ENCODE results near the gene SLC12A2.

Gene SLC12A2

DNA sequence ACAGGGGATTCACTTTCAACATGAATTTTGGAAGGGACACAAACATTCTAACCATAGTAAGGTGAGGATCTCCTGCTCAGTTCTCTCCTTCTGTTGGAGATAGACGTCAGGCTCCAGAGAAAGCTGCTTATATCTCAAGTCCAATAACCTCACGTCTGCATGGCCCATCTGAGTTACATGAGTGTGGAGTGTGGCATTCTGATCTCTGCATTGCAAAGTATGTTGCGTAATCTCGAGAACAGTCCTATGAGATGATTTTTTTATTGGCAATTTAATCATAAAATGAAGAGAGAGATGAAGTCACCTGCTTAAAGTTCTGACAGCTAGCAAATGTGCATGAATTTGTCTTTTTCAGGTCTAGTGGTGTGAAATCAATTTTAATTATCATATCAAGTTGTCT lies 118.8 kb downstream of the SLC12A2 start:
- Mint-ChIP-seq H3K36me3 (ENCODE audit: low read depth) (peaks cover 8% of the 10 kb centered on the region), H3K4me1 (ENCODE audit: low read depth) (peaks cover 18% of the 10 kb centered on the region), H3K27ac (no peak overlapping the region), H3K4me3 (no peak overlapping the region), H3K27me3 (ENCODE audit: low read depth) (no peaks in the 10 kb centered on the region), H3K9me3 (no peaks in the 10 kb centered on the region)
- DNase-seq (ENCODE audit: low spot score), result no peak

DNA sequence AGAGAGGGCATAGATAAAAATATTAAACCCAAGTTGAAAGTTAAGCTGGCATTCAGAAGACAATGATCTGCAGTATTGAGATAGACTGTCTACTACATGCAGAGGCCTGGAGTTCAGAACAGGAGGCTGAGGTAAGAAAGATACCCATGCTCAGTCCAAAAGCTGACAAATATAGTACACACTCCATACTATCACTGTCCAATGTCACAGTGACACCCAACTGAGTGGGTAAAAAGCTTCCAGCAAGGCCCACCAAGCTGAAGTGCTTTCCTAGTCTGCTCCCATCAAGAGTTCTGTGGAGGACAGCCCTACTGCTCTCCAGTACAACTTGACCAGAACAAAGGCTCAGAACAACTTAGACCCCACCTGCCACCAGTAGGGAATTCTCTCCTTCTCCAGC lies 124.9 kb downstream of the SLC12A2 start:
- H3K36me3 Mint-ChIP-seq (ENCODE audit: low read depth), result no peaks in the 10 kb centered on the region
- peaks cover 2% of the 10 kb centered on the region for H3K27me3 Mint-ChIP-seq (ENCODE audit: low read depth)
- H3K4me1 Mint-ChIP-seq (ENCODE audit: low read depth), result peaks cover 2% of the 10 kb centered on the region
- no peaks in the 10 kb centered on the region for H3K9me3 Mint-ChIP-seq
- DNase-seq (ENCODE audit: low spot score), result no peak
- H3K27ac Mint-ChIP-seq, result no peak overlapping the region
- H3K4me3 Mint-ChIP-seq, result no peak overlapping the region

DNA sequence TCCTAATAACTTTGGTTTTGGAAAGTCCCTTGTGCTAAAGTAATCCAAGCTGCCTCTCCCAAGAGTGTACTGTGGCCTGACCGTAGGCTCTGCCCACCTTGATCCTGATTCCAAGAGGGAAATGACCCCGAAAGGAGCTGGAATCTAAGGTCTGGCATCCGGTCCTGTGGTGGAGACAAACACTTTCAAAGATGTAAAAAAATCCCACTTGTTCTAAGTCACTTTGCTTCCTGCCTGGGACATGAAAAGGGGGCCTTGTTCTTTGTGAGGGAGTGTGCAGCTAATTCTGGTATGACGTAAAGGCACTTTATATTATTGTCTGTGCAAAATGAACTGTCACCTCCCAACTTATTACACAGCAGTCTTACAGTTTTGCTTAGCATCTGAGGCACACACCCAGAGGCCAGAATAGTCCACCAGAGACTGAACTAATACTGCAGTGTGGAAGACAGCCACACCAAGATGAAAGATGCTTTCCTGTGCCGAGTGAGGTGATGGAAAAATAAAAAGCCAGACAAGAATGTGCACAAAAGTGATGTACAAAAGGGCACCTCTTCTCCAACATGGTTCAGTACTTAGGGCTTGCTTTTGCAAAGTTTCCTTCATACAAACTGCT lies 128.7 kb downstream of the SLC12A2 start:
- no peaks in the 10 kb centered on the region for H3K9me3 Mint-ChIP-seq
- H3K27ac Mint-ChIP-seq, result no peak overlapping the region
- no peak for DNase-seq (ENCODE audit: low spot score)
- peaks cover 2% of the 10 kb centered on the region for H3K4me1 Mint-ChIP-seq (ENCODE audit: low read depth)
- H3K27me3 Mint-ChIP-seq (ENCODE audit: low read depth), result peaks cover 3% of the 10 kb centered on the region
- no peak overlapping the region for H3K4me3 Mint-ChIP-seq
- no peaks in the 10 kb centered on the region for H3K36me3 Mint-ChIP-seq (ENCODE audit: low read depth)

DNA sequence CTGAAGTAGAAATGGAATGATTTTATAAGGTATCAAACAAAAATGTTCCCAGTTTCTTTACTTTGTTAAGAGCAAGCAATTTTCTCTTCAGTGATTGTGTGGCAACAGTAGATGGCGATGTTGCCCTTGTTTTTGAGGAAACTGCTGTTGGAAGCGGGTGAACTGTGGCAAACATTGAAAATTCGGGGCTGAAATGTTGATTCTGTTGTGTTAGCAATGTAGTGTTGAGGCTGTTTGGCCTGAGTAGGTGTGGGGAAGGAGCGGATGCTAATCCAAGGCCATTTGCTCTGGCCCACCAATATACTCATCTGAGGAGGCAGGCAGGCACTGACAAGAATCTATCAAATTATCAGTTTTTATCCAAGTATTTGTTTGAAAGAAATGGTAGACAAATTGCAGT lies 129.8 kb downstream of the SLC12A2 start:
- no peak overlapping the region for H3K27ac Mint-ChIP-seq

DNA sequence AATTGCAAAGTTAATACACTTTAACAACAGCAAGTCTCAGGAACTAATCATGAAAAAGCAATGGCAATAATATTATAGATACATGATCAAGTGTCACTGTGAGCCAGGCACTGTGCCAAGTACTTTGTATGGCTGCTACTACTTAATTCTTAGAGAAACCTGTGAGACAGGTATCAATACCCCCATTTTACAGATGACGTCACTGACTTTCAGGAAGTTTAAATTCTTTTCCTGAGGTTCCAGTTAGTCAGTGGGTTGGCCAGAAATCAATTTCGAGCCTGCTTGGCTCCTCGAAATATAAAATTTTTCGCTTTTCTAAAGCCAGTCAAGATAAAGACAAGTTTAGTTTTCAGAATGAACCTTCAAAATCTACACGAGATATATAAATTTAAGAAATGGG lies 130.3 kb downstream of the SLC12A2 start:
- Mint-ChIP-seq H3K4me3 (no peak overlapping the region), H3K4me1 (ENCODE audit: low read depth) (peaks cover 2% of the 10 kb centered on the region), H3K27ac (no peak overlapping the region), H3K27me3 (ENCODE audit: low read depth) (peaks cover 3% of the 10 kb centered on the region), H3K9me3 (no peaks in the 10 kb centered on the region), H3K36me3 (ENCODE audit: low read depth) (no peaks in the 10 kb centered on the region)
- DNase-seq (ENCODE audit: low spot score), result no peak

More for the DNA sequence above, 129.8 kb downstream of the SLC12A2 start:
- peaks cover 2% of the 10 kb centered on the region for H3K4me1 Mint-ChIP-seq (ENCODE audit: low read depth)
- H3K4me3 Mint-ChIP-seq, result no peak overlapping the region
- no peak for DNase-seq (ENCODE audit: low spot score)
- H3K9me3 Mint-ChIP-seq, result no peaks in the 10 kb centered on the region
- H3K36me3 Mint-ChIP-seq (ENCODE audit: low read depth), result no peaks in the 10 kb centered on the region
- H3K27me3 Mint-ChIP-seq (ENCODE audit: low read depth), result peaks cover 3% of the 10 kb centered on the region

DNA sequence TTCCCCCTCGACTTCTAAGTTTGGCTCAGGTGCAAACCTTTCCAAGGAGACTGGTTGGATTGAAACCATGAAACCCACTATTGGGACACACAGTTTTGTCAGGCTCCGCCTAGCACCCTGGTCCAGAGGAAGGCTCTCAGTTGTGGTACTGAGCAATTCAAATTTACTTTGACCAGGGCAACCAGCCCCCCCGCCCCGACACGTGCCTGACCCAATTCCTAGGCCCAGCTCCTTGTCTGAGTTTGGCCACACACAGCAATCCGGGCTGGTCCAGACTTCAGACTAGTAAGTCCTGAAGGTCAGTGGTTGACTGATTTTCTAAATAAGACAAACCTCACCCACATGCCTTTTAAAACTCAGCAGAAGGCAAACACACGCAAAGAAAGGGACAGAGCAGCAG lies 132.7 kb downstream of the SLC12A2 start:
- H3K4me3 Mint-ChIP-seq, result no peak overlapping the region

DNA sequence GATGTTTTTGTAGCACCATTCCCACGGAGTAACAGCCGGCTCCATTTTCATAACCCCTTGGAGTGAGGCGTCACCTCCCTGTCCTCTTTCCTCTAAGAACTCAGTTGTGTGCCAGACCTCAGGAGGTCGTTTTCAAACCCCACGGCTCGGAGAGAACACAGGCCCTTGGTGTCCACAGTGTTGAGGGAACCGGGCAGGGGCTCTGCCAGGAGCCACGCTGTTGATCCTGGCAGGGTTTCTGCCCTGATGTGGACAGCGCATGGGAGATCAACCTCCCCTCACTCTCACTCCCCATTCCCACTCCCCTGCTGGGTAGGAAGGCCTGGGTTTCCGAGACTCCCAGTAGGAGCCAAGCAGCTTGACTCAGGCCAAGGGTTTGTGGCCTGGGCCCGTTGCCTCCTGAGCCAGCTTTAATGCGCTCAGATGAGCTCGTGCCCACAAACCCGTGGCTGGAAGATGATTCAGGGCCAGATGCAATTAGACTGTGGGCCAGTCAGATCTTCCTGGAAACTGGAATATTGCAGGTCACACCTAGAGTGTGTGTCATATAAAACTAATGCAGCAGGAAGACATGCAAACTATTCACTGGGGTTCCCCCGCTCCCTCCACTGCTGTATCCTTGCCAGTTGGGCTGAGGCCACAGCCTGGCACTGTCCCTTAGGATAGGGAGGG lies 133.4 kb downstream of the SLC12A2 start:
- H3K27ac Mint-ChIP-seq, result no peak overlapping the region
- H3K4me1 Mint-ChIP-seq (ENCODE audit: low read depth), result peaks cover 2% of the 10 kb centered on the region
- H3K4me3 Mint-ChIP-seq, result no peak overlapping the region
- peaks cover 3% of the 10 kb centered on the region for H3K27me3 Mint-ChIP-seq (ENCODE audit: low read depth)
- H3K9me3 Mint-ChIP-seq, result no peaks in the 10 kb centered on the region
- DNase-seq (ENCODE audit: low spot score), result no peak
- no peaks in the 10 kb centered on the region for H3K36me3 Mint-ChIP-seq (ENCODE audit: low read depth)

More for the DNA sequence above, 132.7 kb downstream of the SLC12A2 start:
- Mint-ChIP-seq H3K27me3 (ENCODE audit: low read depth) (peaks cover 3% of the 10 kb centered on the region), H3K36me3 (ENCODE audit: low read depth) (no peaks in the 10 kb centered on the region), H3K27ac (no peak overlapping the region), H3K9me3 (no peaks in the 10 kb centered on the region), H3K4me1 (ENCODE audit: low read depth) (peaks cover 2% of the 10 kb centered on the region)
- no peak for DNase-seq (ENCODE audit: low spot score)

DNA sequence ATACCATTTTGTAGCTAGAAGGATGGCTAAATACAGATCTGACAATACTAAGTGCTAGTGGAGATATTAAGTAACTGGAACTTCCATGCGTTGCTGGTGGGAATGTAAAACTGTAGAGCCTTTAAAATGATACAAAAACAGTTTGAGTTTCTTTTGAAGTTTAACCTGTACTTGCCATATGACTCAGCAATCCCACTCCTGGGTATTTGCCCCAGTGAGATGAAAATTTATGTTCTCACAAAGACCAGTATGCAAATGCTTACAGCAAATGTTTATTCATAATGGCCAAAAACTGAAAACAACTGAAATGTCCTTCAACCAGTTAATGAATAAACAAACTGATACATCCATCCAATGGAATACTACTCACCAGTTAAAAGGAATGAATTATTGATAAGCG lies 137.3 kb downstream of the SLC12A2 start:
- no peaks in the 10 kb centered on the region for H3K36me3 Mint-ChIP-seq (ENCODE audit: low read depth)
- H3K4me1 Mint-ChIP-seq (ENCODE audit: low read depth), result no peaks in the 10 kb centered on the region
- no peak overlapping the region for H3K27ac Mint-ChIP-seq
- no peaks in the 10 kb centered on the region for H3K9me3 Mint-ChIP-seq
- H3K27me3 Mint-ChIP-seq (ENCODE audit: low read depth), result peaks cover 4% of the 10 kb centered on the region
- no peak overlapping the region for H3K4me3 Mint-ChIP-seq
- no peak for DNase-seq (ENCODE audit: low spot score)

DNA sequence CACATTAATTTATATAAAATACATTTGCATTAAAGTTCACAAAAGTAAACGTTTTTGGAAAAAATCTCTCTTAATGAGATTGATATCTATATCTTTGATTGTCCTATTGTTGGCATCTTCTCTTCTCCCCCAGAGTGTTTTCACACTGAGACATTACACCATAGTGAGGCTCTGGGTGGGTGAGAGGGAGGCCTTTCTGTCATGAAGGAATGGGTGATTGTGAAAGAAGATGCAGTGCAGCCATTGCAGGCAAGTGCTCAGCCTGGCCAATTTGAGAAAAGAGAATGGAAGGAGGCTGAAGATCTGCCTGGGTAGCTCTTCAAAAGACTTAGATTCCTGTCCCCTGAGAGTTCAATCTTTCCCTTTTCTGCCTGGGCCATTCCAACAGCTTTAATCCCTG lies 140.8 kb downstream of the SLC12A2 start:
- no peaks in the 10 kb centered on the region for H3K9me3 Mint-ChIP-seq
- peaks cover 2% of the 10 kb centered on the region for H3K4me1 Mint-ChIP-seq (ENCODE audit: low read depth)
- no peaks in the 10 kb centered on the region for H3K36me3 Mint-ChIP-seq (ENCODE audit: low read depth)
- H3K4me3 Mint-ChIP-seq, result no peak overlapping the region
- peaks cover 4% of the 10 kb centered on the region for H3K27me3 Mint-ChIP-seq (ENCODE audit: low read depth)
- no peak for DNase-seq (ENCODE audit: low spot score)
- no peak overlapping the region for H3K27ac Mint-ChIP-seq

DNA sequence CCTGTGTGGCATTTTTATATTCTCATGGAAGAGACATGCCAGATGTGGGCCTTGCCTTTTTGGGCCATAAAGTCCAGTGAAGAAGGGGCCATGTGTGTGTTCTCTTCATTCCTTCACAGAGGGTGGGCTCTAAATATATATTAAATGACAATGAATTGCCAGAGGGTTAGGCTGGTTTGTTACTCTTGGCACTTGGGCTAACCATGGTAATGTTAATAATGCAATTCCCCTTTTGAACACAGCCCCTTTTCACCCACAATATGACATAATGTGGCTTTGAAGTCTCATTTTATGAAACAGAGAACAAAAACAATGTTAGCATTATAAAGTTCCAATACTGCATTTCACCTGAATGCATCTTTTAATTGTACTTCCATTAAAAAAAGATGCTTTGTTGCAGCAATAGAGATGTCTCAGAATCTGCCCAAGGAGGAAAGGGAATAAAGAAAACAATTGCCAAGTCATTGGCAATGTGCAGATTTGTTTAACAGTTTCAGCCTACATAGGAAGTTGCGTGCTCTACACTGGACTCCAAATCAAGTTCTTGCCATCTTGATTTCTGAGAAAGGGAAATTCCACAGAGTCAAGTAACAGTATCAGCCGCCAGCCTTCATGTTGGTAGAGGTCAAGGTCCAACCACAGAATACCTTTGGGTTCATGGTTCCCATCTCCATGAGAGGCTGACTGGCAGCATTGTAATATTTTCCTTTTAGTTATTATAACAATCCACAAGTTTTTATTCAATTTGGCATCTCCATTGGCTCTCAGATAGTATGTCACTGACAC lies 141.9 kb downstream of the SLC12A2 start:
- Mint-ChIP-seq H3K4me3 (no peak overlapping the region), H3K27ac (no peak overlapping the region), H3K36me3 (ENCODE audit: low read depth) (no peaks in the 10 kb centered on the region), H3K9me3 (no peaks in the 10 kb centered on the region), H3K4me1 (ENCODE audit: low read depth) (peaks cover 2% of the 10 kb centered on the region), H3K27me3 (ENCODE audit: low read depth) (peaks cover 4% of the 10 kb centered on the region)
- DNase-seq (ENCODE audit: low spot score), result no peak

DNA sequence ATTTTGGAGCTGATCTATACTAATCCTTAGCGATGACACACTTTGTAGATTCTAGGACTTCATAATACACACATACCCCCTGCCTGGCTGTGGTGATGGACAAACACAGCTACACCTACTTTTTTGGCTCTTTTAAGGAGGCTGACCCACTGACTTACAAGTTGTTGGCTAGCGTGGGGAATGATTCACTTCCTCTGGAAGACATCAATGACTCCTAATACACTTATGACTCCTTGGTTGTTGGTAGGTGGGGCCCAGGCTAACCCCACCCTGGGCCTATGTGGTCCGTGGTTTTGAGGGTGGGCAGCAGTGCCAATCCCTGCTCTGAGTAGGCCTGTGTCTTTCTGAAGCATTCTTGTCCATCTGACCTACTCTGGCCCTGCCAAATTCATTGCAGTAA lies 144.4 kb downstream of the SLC12A2 start:
- H3K36me3 Mint-ChIP-seq (ENCODE audit: low read depth), result no peaks in the 10 kb centered on the region
- no peak overlapping the region for H3K4me3 Mint-ChIP-seq
- H3K4me1 Mint-ChIP-seq (ENCODE audit: low read depth), result peaks cover 2% of the 10 kb centered on the region
- no peak for DNase-seq (ENCODE audit: low spot score)
- H3K27me3 Mint-ChIP-seq (ENCODE audit: low read depth), result peaks cover 2% of the 10 kb centered on the region
- H3K9me3 Mint-ChIP-seq, result no peaks in the 10 kb centered on the region
- H3K27ac Mint-ChIP-seq, result no peak overlapping the region

DNA sequence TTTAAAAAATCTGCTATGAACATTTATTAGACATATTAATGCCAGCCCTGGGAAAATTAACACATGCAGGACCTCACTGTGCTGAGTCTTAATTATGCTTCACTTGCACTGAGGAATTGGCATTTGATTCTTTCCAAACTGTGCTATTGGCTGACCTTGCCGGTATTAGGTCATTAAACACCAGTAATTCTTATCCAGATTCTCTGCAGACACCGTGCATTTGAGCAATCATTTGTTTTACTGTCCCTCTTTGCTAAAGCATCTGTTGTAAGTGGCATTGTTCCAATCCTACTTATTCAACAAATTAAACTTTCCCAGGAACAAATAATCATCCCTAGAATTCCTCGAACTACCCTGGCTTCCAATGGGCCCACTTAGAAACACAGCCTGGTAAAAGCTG lies 145.0 kb downstream of the SLC12A2 start:
- peaks cover 2% of the 10 kb centered on the region for H3K4me1 Mint-ChIP-seq (ENCODE audit: low read depth)
- DNase-seq (ENCODE audit: low spot score), result no peak

DNA sequence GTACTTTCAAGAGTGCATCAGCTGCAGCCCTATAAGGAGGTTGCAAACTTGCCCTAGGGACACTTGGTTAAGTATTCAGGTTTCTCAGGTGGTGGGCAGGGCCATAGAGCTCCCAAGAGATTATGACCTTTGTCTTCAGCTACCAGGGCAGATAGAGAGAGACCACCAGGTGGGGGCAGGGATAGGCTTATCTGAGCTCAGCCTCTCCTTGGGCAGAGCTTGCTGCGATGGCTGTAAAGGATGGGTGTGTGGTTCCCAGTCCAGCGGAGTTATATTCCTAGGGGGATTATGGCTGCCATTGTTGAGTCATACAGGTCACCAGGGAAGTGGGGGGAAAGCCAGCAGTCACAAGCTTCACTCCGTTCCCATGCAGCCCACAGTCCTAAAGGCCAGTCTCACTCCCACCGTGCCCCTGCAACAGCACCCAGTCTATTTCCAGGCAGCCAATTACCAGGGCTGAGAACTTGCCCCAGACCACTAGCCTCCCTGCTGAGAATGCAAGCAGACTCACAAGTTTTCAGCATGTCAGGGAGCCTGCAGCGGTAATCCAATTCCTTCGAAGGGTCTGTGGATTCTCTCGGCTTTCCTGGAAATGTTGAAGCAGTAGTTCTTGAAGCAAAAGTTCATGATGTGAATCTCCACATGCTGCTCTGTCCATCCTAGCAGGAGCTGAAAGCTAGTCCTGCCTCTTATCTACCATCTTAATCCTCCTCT lies 151.5 kb downstream of the SLC12A2 start:
- H3K4me3 Mint-ChIP-seq, result no peak overlapping the region

More for the DNA sequence above, 145.0 kb downstream of the SLC12A2 start:
- no peaks in the 10 kb centered on the region for H3K9me3 Mint-ChIP-seq
- no peak overlapping the region for H3K27ac Mint-ChIP-seq
- H3K27me3 Mint-ChIP-seq (ENCODE audit: low read depth), result no peaks in the 10 kb centered on the region
- no peak overlapping the region for H3K4me3 Mint-ChIP-seq
- no peaks in the 10 kb centered on the region for H3K36me3 Mint-ChIP-seq (ENCODE audit: low read depth)

DNA sequence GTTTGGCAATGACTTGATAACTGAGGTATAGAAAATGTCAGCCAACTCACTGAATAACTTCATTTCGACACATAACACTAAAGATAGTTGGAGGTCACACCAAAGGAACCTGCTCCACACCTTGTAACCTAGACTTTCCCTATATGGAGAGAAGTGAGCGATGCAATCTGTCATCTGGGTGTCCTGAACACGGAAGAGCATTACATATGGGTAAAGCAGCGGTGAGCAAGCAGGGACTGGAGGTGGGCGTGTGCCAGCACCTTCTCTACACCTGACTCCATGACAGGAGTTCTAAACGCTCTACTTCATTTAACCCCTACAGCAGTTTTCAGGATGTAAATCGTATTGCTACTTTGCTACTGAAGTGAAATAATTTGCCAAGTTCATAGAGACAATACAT lies 152.8 kb downstream of the SLC12A2 start:
- Mint-ChIP-seq H3K27me3 (ENCODE audit: low read depth) (peaks cover 9% of the 10 kb centered on the region), H3K27ac (no peak overlapping the region), H3K4me3 (no peak overlapping the region), H3K36me3 (ENCODE audit: low read depth) (no peaks in the 10 kb centered on the region), H3K4me1 (ENCODE audit: low read depth) (no peaks in the 10 kb centered on the region), H3K9me3 (no peaks in the 10 kb centered on the region)
- no peak for DNase-seq (ENCODE audit: low spot score)

More for the DNA sequence above, 151.5 kb downstream of the SLC12A2 start:
- DNase-seq (ENCODE audit: low spot score), result no peak
- Mint-ChIP-seq H3K27ac (no peak overlapping the region), H3K36me3 (ENCODE audit: low read depth) (no peaks in the 10 kb centered on the region), H3K27me3 (ENCODE audit: low read depth) (peaks cover 9% of the 10 kb centered on the region), H3K4me1 (ENCODE audit: low read depth) (no peaks in the 10 kb centered on the region), H3K9me3 (no peaks in the 10 kb centered on the region)
